GM10847 (cell line): ENCODE measurements around the gene FHL2.

ENCODE experiments used
- POLR2A ChIP-seq: IDR thresholded peaks from 2 replicates; pipeline ENCODE4 v1.6.1; 2011; ENCODE audit not compliant: insufficient read length; ENCODE audit errors: extremely low read depth

The FHL2 gene

GRCh38 chr2:105362862-105363591 is 35.8 kb downstream of the FHL2 start:
- no peak for TF ChIP-seq POLR2A

- TF ChIP-seq POLR2A, result no peak
These were observed 37.6 kb downstream of the FHL2 start for GRCh38 chr2:105361102-105361889.

GRCh38 chr2:105358593-105358992 is 40.3 kb downstream of the FHL2 start:
- no peak for TF ChIP-seq POLR2A

- no peak for TF ChIP-seq POLR2A
These were observed 41.7 kb downstream of the FHL2 start for GRCh38 chr2:105357122-105357521.

- TF ChIP-seq POLR2A, result no peak
These were observed 54.0 kb downstream of the FHL2 start for GRCh38 chr2:105344704-105345345.

GRCh38 chr2:105339414-105339813 is 59.4 kb downstream of the FHL2 start:
- no peak for TF ChIP-seq POLR2A

GRCh38 chr2:105338020-105338385 is 60.8 kb downstream of the FHL2 start:
- TF ChIP-seq POLR2A, result no peak

GRCh38 chr2:105337122-105338019 is 61.5 kb downstream of the FHL2 start, which contains the start of gene C2orf49:
Gene C2orf49 (plus strand): TSS chr2:105337540. CDS start chr2:105337588, 48 bp downstream.
- TF ChIP-seq POLR2A, result peak; percentile 64

- no peak for TF ChIP-seq POLR2A
These were observed 62.1 kb downstream of the FHL2 start for GRCh38 chr2:105336786-105337121.

GRCh38 chr2:105335469-105335868 is 63.4 kb downstream of the FHL2 start:
- no peak for TF ChIP-seq POLR2A

- no peak for TF ChIP-seq POLR2A
These were observed 64.6 kb downstream of the FHL2 start for GRCh38 chr2:105334211-105334610.

- TF ChIP-seq POLR2A, result no peak
These were observed 68.0 kb downstream of the FHL2 start for GRCh38 chr2:105330681-105331375.

GRCh38 chr2:105329561-105330495 is 69.0 kb downstream of the FHL2 start, which contains the start of gene TGFBRAP1:
Gene TGFBRAP1 (minus strand): TSS chr2:105329735. CDS start chr2:105308301, 21,434 bp downstream.
- TF ChIP-seq POLR2A, result peak; percentile 81
